ENCODE results near the gene XRN2.
"Not testable (repeated sequence)": the region's sequence is repeated elsewhere in the genome, so short reads cannot be mapped to it uniquely, and the experiment has no call there.

Gene XRN2

GRCh38 chr20:21352703-21353102 lies 49.6 kb downstream of the XRN2 start:
- no peak for DNase-seq (ENCODE audit: low read depth)

GRCh38 chr20:21353236-21353635 lies 50.1 kb downstream of the XRN2 start:
- DNase-seq (ENCODE audit: low read depth), result no peak

GRCh38 chr20:21355981-21356380 lies 52.9 kb downstream of the XRN2 start:
- DNase-seq (ENCODE audit: low read depth), result no peak

GRCh38 chr20:21356386-21356785 lies 53.3 kb downstream of the XRN2 start:
- no peak for DNase-seq (ENCODE audit: low read depth)

DNA sequence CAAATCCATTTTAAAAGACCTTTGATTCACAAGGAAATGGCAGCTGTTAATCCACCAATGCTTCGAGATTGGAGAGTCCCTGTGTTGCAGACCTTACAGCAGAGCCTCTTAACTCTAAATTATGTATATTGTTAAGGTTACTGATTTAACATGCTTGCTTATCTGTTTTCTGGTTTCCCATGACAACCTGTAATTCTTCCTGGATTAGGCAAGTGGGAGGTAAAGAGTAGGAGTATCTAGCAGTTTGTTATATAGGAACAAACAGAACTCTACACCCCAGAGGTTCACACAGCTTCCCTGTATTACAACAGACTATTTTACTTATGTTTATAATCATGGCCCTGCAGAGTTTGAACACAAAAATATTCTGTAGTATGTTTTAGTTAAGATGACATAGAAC lies 54.7 kb downstream of the XRN2 start:
- no peak for DNase-seq (ENCODE audit: low read depth)

DNA sequence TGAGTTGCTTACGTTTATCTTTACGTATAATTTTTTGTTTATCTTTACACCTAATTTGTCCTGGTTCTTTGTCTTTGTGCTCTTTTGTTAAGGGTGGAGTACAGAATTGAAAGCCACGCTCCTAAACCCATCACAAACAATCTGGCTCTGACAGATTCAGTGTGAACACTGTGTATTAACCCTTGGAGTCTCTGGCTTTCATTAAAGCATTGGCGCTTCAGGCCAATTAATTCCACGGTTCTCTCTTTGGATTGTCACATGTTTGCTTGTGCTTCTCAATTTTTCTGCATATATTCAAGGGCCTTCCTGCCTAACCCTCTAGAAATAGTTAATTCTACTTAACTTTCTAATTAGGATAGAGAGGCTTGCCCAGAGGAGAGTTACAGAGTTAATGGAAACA lies 55.6 kb downstream of the XRN2 start:
- DNase-seq (ENCODE audit: low read depth), result no peak

GRCh38 chr20:21360705-21361104 lies 57.6 kb downstream of the XRN2 start:
- no peak for DNase-seq (ENCODE audit: low read depth)

DNA sequence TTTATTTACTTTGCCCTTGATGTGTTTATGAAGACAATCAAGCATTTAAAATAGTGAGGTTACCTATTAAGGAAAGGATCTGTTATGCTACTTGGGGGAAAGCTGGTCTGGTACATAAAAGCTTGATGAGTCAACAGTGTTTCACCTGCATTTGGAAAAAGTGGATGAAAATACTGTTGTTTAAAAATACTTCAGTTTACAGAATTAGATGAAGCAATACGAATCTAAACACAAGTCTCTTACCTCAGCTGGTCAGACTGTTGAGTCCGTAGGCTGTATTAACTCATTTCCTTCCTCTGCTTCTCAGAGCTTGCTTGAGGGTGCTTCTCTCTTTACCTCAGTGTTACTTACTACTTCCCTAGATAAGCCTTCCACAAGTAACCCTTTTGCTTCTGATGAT lies 58.1 kb downstream of the XRN2 start:
- no peak for DNase-seq (ENCODE audit: low read depth)

DNA sequence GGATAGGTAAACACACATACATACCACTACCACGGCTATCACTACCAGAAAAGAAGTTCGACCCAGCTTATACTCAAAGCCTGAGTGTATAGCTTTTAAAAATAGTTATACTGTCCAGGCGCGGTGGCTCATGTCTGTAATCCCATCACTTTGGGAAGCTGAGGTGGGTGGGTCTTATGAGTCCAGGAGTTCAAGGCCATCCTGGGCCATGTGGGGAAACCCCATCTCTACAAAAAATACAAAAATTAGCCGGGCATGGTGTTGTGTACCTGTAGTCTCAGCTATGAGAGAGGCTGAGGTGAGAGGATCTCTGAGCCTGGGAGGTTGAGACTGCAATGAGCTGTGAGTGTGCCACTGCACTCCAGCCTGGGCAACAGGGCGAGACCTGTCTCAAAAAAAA lies 61.3 kb downstream of the XRN2 start:
- no peak for DNase-seq (ENCODE audit: low read depth)

DNA sequence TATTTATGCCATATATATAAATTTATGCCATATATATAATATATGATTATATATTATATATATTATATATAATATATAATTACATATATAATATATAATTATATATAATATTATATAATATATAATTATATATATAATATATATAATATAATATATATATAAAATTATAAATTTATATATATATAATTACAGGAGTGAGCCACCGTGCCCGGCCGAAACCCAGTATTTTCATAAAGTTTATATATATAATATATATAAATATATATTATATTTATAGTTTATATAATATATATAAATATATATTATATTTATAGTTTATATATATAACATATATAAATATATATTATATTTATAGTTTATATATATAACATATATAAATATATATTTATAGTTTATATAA lies 62.6 kb downstream of the XRN2 start:
- no peak for DNase-seq (ENCODE audit: low read depth)

DNA sequence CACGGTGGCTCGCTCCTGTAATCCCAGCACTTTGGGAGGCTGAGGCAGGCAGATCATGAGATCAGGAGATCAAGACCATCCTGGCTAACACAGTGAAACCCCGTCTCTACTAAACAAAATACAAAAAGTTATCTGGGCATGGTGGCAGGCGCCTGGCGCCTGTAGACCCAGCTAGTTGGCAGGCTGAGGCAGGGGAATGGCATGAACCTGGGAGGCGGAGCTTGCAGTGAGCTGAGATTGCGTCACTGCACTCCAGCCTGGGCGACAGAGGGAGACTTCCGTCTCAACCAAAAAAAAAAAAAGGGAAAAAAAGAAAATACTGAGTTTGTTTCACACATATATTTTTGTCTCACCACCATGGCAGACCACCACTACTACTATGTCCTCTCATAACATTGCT lies 63.1 kb downstream of the XRN2 start:
- DNase-seq (ENCODE audit: low read depth), result not testable (repeated sequence)

GRCh38 chr20:21368791-21369190 lies 65.7 kb downstream of the XRN2 start:
- DNase-seq (ENCODE audit: low read depth), result no peak

- DNase-seq (ENCODE audit: low read depth), result no peak
Observed at GRCh38 chr20:21371193-21371592, 68.1 kb downstream of the XRN2 start.

DNA sequence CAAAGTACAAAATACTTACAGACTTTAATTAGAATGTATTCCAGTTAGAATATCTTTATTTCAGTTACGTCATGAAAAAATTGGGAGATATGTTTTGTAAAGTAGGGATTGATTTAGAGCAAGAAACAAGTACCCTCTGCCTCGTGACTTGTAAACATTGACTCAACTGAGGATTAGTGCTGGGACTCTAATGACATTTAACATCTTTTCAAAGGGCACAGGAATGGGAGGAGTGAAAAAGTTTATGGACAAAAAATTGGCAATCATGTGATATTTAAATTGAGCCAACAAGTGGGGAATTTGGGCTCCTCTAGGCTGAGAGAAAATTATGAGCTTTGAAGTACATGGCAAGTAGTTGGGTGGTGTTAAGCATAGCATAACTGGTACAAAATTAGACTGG lies 68.9 kb downstream of the XRN2 start:
- no peak for DNase-seq (ENCODE audit: low read depth)

DNA sequence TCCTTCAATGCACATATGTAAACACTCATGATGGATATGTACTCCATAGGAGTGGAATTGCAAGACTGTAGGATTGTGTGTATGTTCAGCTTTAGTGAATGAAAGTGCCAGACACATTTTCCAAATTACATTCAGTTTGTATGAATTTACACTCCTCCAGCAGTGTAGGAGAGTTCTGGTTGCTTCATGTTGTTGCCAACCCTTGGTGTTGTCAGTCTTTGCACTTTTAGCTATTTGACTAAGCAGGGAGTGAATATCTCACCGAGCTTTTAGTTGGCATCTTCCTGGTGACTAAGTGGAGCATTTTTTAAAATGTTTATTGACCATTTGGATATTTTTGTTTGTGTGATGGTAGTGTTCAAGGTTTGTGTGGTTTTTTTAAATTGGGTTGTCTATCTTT lies 70.3 kb downstream of the XRN2 start:
- no peak for DNase-seq (ENCODE audit: low read depth)

GRCh38 chr20:21376626-21377025 lies 73.5 kb downstream of the XRN2 start:
- no peak for DNase-seq (ENCODE audit: low read depth)

DNA sequence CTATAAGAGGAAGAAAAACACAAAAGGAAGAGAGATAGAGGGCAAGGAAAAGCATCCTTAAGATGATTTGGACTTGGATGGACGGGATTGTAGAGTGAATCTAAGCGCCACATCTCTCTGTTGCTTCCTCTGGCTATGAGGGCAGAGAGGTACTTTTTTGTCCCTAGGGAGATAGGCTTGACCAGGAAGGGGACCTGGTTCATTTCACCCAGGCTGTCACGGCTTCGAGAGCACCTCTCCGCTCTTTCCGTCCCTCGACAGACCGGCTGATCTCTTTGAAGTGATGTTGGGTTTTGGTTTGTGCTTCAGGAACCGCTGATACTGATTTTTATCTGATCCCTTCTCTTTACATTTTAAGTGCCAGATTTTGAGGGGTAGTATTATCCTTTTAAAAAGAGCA lies 74.6 kb downstream of the XRN2 start:
- no peak for DNase-seq (ENCODE audit: low read depth)

- no peak for DNase-seq (ENCODE audit: low read depth)
Observed at GRCh38 chr20:21378259-21378658, 75.1 kb downstream of the XRN2 start.

DNA sequence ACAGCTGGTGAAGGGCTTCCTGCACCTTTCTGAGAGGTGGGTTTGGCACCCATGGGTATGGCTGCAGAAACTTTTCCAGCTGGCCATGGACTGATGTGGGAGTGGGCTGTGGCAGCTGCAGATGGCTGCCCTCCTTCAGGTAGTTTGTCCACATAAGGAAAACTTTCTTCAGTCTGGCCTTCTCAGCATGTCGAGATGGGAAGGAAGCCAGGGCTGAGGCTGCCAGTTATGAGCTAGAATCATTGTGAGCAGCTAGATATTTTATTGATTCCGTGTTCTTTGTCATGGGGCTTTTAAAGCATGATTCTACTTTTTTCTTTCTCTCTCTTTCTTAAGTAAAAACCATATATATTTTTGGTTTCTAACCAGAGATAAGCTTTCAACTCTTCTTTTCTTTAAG lies 77.6 kb downstream of the XRN2 start:
- no peak for DNase-seq (ENCODE audit: low read depth)

- no peak for DNase-seq (ENCODE audit: low read depth)
Observed at GRCh38 chr20:21381619-21382018, 78.5 kb downstream of the XRN2 start.

GRCh38 chr20:21384308-21384892 lies 81.3 kb downstream of the XRN2 start:
- DNase-seq (ENCODE audit: low read depth), result no peak

DNA sequence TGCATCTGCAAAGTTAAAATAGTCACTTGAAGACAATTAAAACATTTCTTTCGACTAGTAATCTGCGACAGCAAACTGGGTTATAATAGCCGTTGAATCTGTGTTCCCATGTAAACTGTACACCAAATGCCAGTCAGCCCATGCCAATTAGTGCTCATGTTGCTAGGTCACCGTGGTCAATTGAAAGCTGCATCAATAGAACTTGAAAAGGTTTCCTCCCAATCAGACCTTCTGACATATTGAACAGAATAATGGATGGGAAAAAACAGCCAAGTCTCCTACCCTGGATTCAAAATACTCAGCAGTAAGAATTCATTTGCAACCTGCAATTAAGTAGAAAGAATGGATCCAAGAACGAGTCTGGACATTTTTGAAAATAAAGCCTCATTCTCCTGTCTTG lies 83.0 kb downstream of the XRN2 start:
- DNase-seq (ENCODE audit: low read depth), result no peak

- no peak for DNase-seq (ENCODE audit: low read depth)
Observed at GRCh38 chr20:21387528-21387927, 84.4 kb downstream of the XRN2 start.

DNA sequence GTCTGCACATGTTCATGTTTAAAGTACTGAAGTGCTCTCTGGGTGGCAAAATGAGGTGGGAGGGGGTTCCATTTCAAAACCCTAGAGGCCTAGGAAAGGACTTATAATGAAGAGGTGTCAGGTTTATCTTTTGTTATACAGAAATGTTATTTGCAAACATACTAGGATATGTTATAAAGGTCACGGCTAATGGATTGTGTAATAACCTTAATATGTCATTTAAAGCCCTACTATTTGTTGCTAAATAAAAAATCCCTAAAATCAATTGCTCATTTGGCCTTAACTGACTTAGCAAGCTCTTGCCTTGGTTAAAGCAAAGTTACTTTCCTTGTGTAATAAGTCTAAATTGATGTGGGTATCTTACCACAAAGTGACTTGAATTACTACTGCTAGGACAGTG lies 85.4 kb downstream of the XRN2 start:
- no peak for DNase-seq (ENCODE audit: low read depth)

- DNase-seq (ENCODE audit: low read depth), result no peak
Observed at GRCh38 chr20:21389368-21389767, 86.2 kb downstream of the XRN2 start.
